WTC11 (cell line): Measurements from ENCODE around the gene PIK3R2. TPM values are rescaled to one million over a fixed set of nuclear protein-coding genes. Genes with fewer than 3 reads are reported as not detected.
A peak's percentile ranks its signal among the peaks of the same experiment; 100 is the strongest.

Experiments used
- ATAC-seq: fragments of 200-7000 bp; cut with Tn5 transposase; 2 replicates; pipeline ENCODE4 v1.10.0; 2021; ENCODE audit warnings: mild to moderate bottlenecking, moderate library complexity
- CTCF ChIA-PET: fragments of 300-600 bp; sonication (Branson Sonifier 250); formaldehyde crosslinking; loops from one replicate; lab custom pipeline; 2021; ENCODE audit warnings: antibody characterized with exemption; lab: Charles Lee
- POLR2A ChIA-PET: fragments of 350-600 bp; sonication (Branson Sonifier 250); formaldehyde crosslinking; loops from one replicate; lab custom pipeline; 2021; ENCODE audit warnings: antibody characterized with exemption; lab: Charles Lee
- DNase-seq: peaks from one replicate; pipeline ENCODE4 v3.0.0; 2021; ENCODE audit warnings: low spot score
- H3K27ac Mint-ChIP-seq: 2 replicates; pipeline ENCODE4 v1.8.0; 2021; ENCODE audit warnings: mixed read lengths
- H3K27me3 Mint-ChIP-seq: 2 replicates; pipeline ENCODE4 v1.8.0; 2021; ENCODE audit warnings: low read depth, mild to moderate bottlenecking, moderate library complexity, mixed read lengths
- H3K36me3 Mint-ChIP-seq: 2 replicates; pipeline ENCODE4 v1.8.0; 2021; ENCODE audit warnings: mixed read lengths
- H3K4me1 Mint-ChIP-seq: 2 replicates; pipeline ENCODE4 v1.8.0; 2022; ENCODE audit warnings: mixed read lengths
- H3K4me3 Mint-ChIP-seq: 2 replicates; pipeline ENCODE4 v1.8.0; 2021; ENCODE audit warnings: mild to moderate bottlenecking, moderate library complexity, mixed read lengths
- H3K9me3 Mint-ChIP-seq: 2 replicates; pipeline ENCODE4 v1.8.0; 2021; ENCODE audit warnings: mixed read lengths
- CREB1 ChIP-seq: sonication (generic); formaldehyde crosslinking; IDR thresholded peaks from 2 replicates; pipeline ENCODE4 v1.8.0; 2023; ENCODE audit warnings: mild to moderate bottlenecking, missing genetic modification reagents
- CTCF ChIP-seq: fragments of 200-600 bp; IDR thresholded peaks from 2 replicates; pipeline ENCODE4 v1.8.0; 2022; ENCODE audit warnings: antibody characterized with exemption
- ELF4 ChIP-seq: sonication (generic); formaldehyde crosslinking; IDR thresholded peaks from 2 replicates; pipeline ENCODE4 v1.8.1; 2022; ENCODE audit warnings: low read depth, mild to moderate bottlenecking, moderate library complexity, missing genetic modification reagents
- GRHL2 ChIP-seq: fragments of 250-450 bp; sonication (Bioruptor Pico); IDR thresholded peaks from 2 replicates; pipeline ENCODE4 v1.8.0; 2022; ENCODE audit warnings: mild to moderate bottlenecking, moderate library complexity; ENCODE audit not compliant: insufficient replicate concordance, severe bottlenecking
- GTF2I ChIP-seq: fragments of 250-450 bp; sonication (Bioruptor Pico); conservative IDR thresholded peaks from 2 replicates; pipeline ENCODE4 v1.4.0; 2021; ENCODE audit warnings: mild to moderate bottlenecking
- HMGA2 ChIP-seq: fragments of 250-450 bp; sonication (Bioruptor Pico); IDR thresholded peaks from 2 replicates; pipeline ENCODE4 v1.4.0; 2021; ENCODE audit warnings: mild to moderate bottlenecking, moderate library complexity
- MXD4 ChIP-seq: fragments of 250-450 bp; sonication (Bioruptor Pico); IDR thresholded peaks from 2 replicates; pipeline ENCODE4 v1.8.0; 2021; ENCODE audit warnings: mild to moderate bottlenecking, moderate library complexity, borderline replicate concordance
- RELA ChIP-seq: sonication (generic); formaldehyde crosslinking; IDR thresholded peaks from 2 replicates; pipeline ENCODE4 v1.8.1; 2022; ENCODE audit warnings: missing genetic modification reagents, mild to moderate bottlenecking, borderline replicate concordance
- SMAD3 ChIP-seq: sonication (generic); formaldehyde crosslinking; IDR thresholded peaks from 2 replicates; pipeline ENCODE4 v1.8.0; 2022; ENCODE audit warnings: missing genetic modification reagents, mild to moderate bottlenecking, borderline replicate concordance
- SOX15 ChIP-seq: fragments of 250-450 bp; sonication (Bioruptor Pico); IDR thresholded peaks from 2 replicates; pipeline ENCODE4 v1.9.0; 2021; ENCODE audit warnings: mild to moderate bottlenecking
- SP1 ChIP-seq: sonication (generic); formaldehyde crosslinking; conservative IDR thresholded peaks from 2 replicates; pipeline ENCODE4 v1.8.1; 2022; ENCODE audit warnings: missing genetic modification reagents
- TEAD4 ChIP-seq: sonication (generic); formaldehyde crosslinking; IDR thresholded peaks from 2 replicates; pipeline ENCODE4 v1.8.0; 2022; ENCODE audit warnings: mild to moderate bottlenecking, missing genetic modification reagents
- ZNF138 ChIP-seq: sonication (generic); formaldehyde crosslinking; conservative IDR thresholded peaks from 2 replicates; pipeline ENCODE4 v1.8.1; 2022; ENCODE audit warnings: mild to moderate bottlenecking, moderate library complexity, missing genetic modification reagents
- total RNA-seq: library from RNA; stranded (reverse); gene quantifications from 3 replicates; pipeline ENCODE4 v1.2.3, GENCODE V29; 2021
- TF ChIP-seq, protein P1 (sequence below): sonication (generic); formaldehyde crosslinking; IDR thresholded peaks from 2 replicates; pipeline ENCODE4 v1.8.1; 2023; ENCODE audit warnings: mild to moderate bottlenecking, missing genetic modification reagents, moderate library complexity
- TF ChIP-seq, protein P2 (sequence below): sonication (generic); formaldehyde crosslinking; IDR thresholded peaks from 2 replicates; pipeline ENCODE4 v1.8.1; 2023; ENCODE audit warnings: mild to moderate bottlenecking, missing genetic modification reagents, moderate library complexity
- TF ChIP-seq, protein P3 (sequence below): sonication (generic); formaldehyde crosslinking; IDR thresholded peaks from 2 replicates; pipeline ENCODE4 v1.8.1; 2022; ENCODE audit warnings: missing genetic modification reagents, borderline replicate concordance

PIK3R2 gene
- total RNA-seq, 1 experiment from 2014 or later, result 56.9 TPM

GRCh38 chr19:18171605-18172327 lies 18.8 kb downstream of the PIK3R2 start:
- ATAC-seq (no peak), DNase-seq (no peak)
- Mint-ChIP-seq H3K27me3 (peaks cover 19% of the 10 kb centered on the region), H3K36me3 (peaks cover 20% of the 10 kb centered on the region), H3K9me3 (no peaks in the 10 kb centered on the region), H3K4me3 (no peak overlapping the region), H3K4me1 (peaks cover 9% of the 10 kb centered on the region), H3K27ac (no peak overlapping the region)
- CTCF ChIA-PET, result interaction anchor here (1.2 to 3.1 kb wide), 5 partner anchors 11 to 108 kb away, joined by 3 to 20 read pairs (median 5); no protein-coding TSS in a partner anchor
- TF ChIP-seq, protein P1, sequence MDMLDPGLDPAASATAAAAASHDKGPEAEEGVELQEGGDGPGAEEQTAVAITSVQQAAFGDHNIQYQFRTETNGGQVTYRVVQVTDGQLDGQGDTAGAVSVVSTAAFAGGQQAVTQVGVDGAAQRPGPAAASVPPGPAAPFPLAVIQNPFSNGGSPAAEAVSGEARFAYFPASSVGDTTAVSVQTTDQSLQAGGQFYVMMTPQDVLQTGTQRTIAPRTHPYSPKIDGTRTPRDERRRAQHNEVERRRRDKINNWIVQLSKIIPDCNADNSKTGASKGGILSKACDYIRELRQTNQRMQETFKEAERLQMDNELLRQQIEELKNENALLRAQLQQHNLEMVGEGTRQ, result no peak
- TF ChIP-seq CREB1 (CRISPR knock-in tag) (no peak), HMGA2 (no peak)
- POLR2A ChIA-PET, result interaction anchor here (0.6 kb wide), 1 partner anchor 402 kb away, joined by 3 read pairs; no protein-coding TSS in a partner anchor

- Mint-ChIP-seq H3K4me3 (no peak overlapping the region), H3K36me3 (peaks cover 15% of the 10 kb centered on the region), H3K9me3 (no peaks in the 10 kb centered on the region), H3K27ac (no peak overlapping the region), H3K4me1 (peaks cover 9% of the 10 kb centered on the region), H3K27me3 (peaks cover 19% of the 10 kb centered on the region)
- TF ChIP-seq SP1 (CRISPR knock-in tag), result no peak
- TF ChIP-seq GTF2I (CRISPR knock-in tag), result 0 out of 2 replicates have a peak, but pooled peaks have one; percentile 37
- ATAC-seq, result no peak
- no peak for DNase-seq
- ChIA-PET CTCF (interaction anchor here (0.5 to 3.1 kb wide), 4 partner anchors 11 to 160 kb away, joined by 3 to 16 read pairs (median 6); no protein-coding TSS in a partner anchor), POLR2A (interaction anchor here (0.6 kb wide), 1 partner anchor 403 kb away, joined by 3 read pairs; no protein-coding TSS in a partner anchor)
Measured at GRCh38 chr19:18172331-18173053, 19.5 kb downstream of the PIK3R2 start.

DNA sequence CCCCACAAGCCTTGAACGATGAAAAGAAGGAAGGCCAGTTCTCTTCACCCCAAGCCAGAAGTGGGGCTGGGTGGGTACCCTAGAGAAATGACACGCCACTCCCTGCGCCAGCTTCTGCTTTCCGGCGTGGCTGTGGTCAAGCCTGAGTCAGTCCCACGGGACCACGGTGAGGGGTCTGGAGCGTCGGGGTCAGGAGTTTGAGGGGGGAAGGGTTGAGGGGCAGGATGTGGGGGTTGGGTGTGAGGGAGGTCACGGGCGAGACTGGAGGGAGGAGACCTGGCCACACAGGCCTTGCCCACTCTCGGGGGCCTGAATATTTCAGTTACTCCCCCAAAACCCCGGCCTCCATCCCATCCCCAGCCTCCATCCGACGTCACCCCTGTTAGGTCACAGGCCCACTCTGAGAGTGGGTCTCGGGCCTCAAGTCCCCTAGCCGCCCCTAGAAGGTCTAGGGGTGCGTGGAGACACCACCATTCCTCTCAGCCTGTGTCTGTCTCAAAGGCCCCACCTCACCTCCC lies 20.1 kb downstream of the PIK3R2 start:
- DNase-seq (no peak), ATAC-seq (no peak)
- Mint-ChIP-seq H3K9me3 (no peaks in the 10 kb centered on the region), H3K36me3 (peaks cover 12% of the 10 kb centered on the region), H3K4me3 (peak overlapping the region; percentile 80), H3K27ac (no peak overlapping the region), H3K27me3 (peaks cover 19% of the 10 kb centered on the region), H3K4me1 (peaks cover 9% of the 10 kb centered on the region)
- ChIA-PET CTCF (interaction anchor here (0.5 to 3.1 kb wide), 4 partner anchors 12 to 161 kb away, joined by 3 to 16 read pairs (median 6); no protein-coding TSS in a partner anchor), POLR2A (no interaction called here)
- TF ChIP-seq RELA, result no peak
- no peak for TF ChIP-seq SOX15
- no peak for TF ChIP-seq ELF4 (CRISPR knock-in tag)
- TF ChIP-seq, protein P2, sequence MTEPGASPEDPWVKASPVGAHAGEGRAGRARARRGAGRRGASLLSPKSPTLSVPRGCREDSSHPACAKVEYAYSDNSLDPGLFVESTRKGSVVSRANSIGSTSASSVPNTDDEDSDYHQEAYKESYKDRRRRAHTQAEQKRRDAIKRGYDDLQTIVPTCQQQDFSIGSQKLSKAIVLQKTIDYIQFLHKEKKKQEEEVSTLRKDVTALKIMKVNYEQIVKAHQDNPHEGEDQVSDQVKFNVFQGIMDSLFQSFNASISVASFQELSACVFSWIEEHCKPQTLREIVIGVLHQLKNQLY (CRISPR knock-in tag), result no peak
- no peak for TF ChIP-seq MXD4 (CRISPR knock-in tag)
- TF ChIP-seq ZNF138 (CRISPR knock-in tag), result no peak
- no peak for TF ChIP-seq CTCF
- TF ChIP-seq, protein P3, sequence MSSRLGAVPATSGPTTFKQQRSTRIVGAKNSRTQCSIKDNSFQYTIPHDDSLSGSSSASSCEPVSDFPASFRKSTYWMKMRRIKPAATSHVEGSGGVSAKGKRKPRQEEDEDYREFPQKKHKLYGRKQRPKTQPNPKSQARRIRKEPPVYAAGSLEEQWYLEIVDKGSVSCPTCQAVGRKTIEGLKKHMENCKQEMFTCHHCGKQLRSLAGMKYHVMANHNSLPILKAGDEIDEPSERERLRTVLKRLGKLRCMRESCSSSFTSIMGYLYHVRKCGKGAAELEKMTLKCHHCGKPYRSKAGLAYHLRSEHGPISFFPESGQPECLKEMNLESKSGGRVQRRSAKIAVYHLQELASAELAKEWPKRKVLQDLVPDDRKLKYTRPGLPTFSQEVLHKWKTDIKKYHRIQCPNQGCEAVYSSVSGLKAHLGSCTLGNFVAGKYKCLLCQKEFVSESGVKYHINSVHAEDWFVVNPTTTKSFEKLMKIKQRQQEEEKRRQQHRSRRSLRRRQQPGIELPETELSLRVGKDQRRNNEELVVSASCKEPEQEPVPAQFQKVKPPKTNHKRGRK, result no peak
- TF ChIP-seq GRHL2 (CRISPR knock-in tag), result no peak
- no peak for TF ChIP-seq TEAD4 (CRISPR knock-in tag)
- no peak for TF ChIP-seq SMAD3
